ENCODE measurements around the gene LRRC27.

The LRRC27 gene

DNA sequence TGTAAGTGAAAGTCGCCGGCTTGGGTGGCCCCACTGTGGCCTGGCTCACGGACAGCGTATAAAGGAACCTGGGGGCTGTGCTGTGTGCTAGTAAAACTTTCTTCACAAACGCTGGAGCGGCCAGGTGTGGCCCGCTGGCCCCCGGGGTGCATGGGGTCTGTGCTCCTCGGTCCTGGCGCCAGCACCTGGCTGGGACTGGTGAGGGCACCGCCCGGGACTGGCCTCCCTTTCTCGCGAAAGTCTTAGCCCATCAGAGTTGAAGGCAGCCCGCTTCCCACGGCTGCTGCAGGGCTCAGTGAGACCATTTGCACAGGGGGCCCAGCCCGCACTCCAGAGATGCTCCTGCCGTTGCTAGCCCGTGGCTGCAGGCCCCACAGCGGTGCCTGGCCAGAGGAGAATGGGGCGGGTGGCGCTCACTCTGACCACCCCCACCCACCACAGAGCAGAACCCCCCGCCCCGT lies 70.8 kb downstream of the LRRC27 start:
- no peak for DNase-seq (ENCODE audit: low read depth)

- no peak for DNase-seq (ENCODE audit: low read depth)
These were observed 71.6 kb downstream of the LRRC27 start for GRCh38 chr10:132403511-132404168.

DNA sequence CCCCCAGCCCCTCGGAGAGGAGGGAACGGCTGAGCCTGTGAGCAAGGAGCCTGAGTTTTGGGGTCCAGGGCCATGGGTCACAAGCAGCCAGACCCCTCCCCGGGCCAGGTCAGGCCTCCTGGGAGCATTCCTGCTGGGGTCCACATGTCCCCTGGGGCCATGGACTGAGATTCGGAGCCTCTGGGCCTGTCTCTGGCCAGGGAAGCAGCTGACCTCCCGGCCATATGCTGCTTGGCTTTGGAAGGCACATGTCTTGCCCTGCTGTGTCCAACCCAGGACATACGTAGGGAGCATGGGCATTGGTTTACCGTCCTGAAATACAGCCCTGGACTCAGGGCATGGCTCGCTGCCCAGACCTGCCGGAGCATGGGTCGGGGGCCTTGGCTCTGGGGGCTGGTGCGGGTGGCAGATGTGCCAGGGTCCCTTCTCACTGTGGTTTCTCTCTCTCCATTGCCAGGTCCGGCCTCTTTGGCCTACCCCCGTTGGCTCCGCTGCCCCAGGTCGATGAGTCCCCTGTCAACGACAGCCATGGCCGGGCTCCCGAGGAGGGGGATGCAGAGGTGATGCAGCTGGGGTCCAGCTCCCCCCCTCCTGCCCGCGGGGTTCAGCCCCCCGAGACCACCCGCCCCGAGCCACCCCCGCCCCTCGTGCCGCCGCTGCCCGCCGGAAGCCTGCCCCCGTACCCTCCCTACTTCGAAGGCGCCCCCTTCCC lies 72.3 kb downstream of the LRRC27 start:
- DNase-seq (ENCODE audit: low read depth): no peak

GRCh38 chr10:132404911-132405462 lies 73.0 kb downstream of the LRRC27 start:
- DNase-seq (ENCODE audit: low read depth): no peak

DNA sequence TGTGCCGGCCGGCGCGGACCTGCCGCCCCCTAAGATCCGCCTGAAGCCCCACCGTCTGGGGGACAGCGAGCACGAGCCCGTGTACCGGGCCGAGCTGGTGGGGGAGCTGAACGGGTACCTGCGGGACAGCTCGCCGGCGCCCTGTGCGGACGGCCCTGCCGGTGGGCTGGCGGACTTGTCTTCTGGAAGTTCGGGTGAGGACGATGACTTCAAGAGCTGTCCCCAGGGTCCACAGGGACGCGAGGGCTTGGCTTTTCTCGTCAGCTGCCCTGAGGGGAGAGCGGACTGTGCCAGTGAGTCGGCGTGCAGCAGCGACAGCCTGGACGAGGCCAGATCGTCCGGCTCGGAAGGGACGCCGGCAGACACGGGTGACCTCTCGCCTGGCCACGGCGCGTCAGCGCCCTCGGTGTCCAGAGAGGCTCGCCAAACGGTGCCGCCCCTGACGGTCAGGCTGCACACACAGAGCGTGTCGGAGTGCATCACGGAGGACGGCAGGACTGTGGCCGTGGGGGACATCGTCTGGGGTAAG lies 73.5 kb downstream of the LRRC27 start:
- DNase-seq (ENCODE audit: low read depth): no peak

- no peak for DNase-seq (ENCODE audit: low read depth)
These were observed 74.2 kb downstream of the LRRC27 start for GRCh38 chr10:132406181-132406580.

GRCh38 chr10:132406750-132407149 lies 74.8 kb downstream of the LRRC27 start:
- no peak for DNase-seq (ENCODE audit: low read depth)

DNA sequence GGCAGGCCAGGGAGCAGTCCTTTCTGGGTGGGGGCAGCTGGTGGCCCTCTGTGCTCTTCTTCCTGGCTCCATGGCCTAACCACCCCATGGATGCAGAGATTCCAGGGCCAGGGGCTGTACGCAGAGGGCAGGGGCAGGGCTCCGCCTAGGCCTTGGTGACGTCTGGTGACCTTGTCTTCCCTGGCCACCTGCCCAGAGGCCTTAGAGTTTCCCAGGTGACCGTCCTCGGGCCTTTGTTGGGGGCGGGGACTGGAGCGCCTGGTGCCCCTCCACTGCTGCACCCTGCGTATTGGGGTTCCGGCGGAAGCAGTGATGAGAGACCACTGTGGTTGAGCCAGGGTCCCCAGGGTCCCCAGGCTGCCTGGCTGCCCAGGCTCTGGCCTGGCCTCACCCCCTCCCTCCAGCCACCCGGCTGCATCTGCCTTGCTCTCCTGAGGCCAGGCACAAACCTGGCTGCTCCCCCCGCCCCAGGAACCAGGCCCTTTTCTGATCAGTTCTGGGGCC lies 75.3 kb downstream of the LRRC27 start:
- no peak for DNase-seq (ENCODE audit: low read depth)

DNA sequence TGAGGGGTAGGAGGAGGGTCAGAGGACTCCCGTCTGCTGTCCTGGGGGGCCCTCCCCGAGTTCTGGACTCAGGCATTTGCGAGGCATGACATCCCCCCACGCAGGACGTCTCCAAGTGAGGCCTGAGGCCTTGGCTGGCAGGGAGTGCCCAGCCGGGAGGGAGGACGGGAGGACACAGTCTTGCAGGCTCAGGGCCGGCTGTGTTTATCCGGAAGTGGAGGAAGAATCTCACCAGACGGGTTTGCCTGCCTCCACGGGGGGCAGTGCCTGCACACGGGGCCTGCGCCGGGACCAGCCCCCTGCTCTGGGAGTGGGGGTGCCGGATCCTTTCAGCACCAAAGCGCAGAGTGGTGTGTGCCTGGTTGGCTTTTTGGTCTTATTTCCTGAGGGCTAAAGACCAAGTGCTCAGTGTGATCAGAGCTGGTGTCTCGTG lies 75.9 kb downstream of the LRRC27 start:
- no peak for DNase-seq (ENCODE audit: low read depth)

DNA sequence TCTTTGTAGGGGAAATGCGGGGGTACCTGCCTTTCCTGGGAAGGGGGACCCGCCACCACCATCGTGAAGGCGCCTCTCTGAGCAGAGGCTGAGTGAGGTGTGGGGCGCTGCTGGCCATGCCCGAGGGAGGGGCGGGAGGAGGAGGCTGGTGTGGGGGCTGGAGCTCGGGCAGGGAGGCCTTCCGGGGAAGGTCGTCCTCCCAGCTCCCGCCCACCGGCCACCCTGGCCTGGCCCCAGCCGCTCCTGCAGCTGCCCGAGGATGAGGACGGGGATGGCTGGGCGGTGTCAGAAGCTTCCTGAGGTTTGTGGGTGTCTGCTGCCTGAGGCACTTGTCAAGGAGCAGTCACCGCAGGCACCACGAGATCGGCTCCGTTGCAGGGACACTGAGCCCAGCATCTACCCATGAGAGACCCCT lies 76.4 kb downstream of the LRRC27 start:
- no peak for DNase-seq (ENCODE audit: low read depth)

GRCh38 chr10:132408823-132409666 lies 77.1 kb downstream of the LRRC27 start:
- no peak for DNase-seq (ENCODE audit: low read depth)

- no peak for DNase-seq (ENCODE audit: low read depth)
These were observed 77.7 kb downstream of the LRRC27 start for GRCh38 chr10:132409667-132410028.

DNA sequence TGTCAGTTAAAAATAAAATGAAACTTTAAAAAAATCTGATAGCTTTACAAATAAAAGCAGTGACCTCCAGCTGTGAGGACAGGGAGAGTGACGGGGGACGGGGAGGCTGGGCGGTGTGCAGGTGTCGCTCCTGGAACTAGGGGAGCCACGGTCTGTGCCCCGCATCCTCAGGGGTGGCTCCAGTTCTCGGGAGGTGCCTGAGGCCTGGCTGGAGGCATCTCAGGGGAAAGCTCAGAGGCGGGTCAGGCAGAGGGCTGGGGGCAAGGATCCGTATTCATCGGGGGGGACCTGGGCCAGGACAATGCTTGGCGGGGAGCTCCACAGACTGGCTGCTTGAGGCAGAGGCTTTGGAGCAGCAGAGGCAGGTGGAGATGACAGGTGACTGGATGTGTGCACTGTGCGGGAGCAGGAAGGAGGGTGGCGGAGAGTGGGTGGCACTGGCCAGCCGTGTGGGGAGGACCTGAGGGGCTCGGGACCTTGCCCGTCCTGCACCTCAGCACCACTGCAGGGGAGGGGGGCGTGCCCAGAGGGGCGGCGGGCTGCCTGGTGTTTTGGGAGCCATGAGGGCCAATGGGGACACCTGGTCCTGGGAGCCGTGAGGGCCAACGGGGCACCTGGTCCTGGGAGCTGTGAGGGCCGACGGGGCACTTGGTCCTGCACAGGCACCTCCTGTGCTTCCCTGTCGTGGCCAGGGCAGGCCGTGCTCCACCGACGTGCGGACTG lies 78.2 kb downstream of the LRRC27 start:
- DNase-seq (ENCODE audit: low read depth): no peak

DNA sequence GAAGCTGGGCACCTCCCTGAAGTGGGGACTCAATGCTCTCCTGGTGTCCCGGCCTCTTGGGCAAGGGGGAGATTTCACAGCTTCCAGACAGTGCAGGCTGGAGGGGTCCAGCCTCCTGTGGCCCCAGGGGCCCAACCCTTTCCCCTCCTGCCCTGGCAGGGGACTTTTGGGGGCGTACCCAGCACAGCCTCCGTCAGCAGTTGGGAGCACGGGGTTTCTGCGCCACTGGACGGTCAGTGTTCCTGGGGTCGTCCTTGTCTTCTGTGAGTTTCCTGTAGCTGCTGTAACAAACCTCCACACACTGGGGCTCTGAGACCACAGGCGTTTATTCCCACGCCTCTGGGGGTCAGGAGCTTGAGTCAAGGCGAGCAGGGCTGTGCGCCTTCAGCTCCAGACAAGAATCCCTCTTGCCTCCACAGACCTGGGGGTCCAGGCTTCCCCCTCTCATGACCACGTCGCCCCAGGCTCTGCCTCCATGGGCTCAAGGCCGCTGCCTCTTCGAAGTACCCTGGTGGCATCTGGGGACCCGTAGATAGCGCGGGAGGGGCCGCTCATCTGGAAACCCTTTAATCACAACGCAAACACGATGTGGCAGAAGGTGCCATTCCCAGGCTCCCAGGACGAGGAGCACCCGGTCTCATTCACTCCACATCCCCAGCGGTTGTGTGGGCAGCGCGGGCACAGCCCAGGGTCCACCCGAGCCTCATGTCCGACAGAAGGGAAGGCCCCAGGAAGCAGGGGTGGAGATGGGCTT lies 79.0 kb downstream of the LRRC27 start:
- no peak for DNase-seq (ENCODE audit: low read depth)

DNA sequence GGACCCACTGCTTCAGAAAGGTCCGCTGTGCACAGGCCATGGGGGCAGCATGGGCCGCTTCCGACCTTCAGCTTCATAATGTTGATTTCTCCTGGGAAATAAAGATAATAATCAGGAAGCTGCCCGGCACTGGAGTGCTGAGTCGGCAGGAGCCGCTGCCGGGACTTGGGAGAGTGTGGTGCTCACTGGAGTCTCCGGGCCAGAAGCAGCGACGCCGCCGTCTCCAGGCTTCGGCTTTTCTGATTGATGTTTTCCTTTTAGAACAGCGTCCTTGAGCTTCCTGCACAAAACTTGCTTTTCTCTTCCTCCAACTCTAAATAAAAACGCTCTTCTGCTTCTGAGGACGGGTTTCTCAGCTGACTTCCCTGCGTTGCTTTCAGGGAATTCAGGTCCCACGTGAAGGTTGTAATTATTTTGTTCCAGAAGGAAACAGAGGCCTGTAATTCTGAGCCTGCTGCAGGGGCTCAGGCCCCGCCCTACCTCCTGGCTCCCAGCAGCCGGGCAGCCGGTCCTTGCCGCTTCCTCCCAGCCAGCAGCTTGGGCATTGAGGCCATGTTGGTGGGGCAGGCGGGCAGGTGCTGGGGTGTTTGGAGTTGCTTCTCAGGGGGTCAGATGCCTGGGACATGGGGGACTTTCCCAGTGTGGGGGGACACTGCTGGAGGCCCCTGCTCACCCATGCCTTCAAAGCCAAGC lies 79.7 kb downstream of the LRRC27 start:
- DNase-seq (ENCODE audit: low read depth): no peak

DNA sequence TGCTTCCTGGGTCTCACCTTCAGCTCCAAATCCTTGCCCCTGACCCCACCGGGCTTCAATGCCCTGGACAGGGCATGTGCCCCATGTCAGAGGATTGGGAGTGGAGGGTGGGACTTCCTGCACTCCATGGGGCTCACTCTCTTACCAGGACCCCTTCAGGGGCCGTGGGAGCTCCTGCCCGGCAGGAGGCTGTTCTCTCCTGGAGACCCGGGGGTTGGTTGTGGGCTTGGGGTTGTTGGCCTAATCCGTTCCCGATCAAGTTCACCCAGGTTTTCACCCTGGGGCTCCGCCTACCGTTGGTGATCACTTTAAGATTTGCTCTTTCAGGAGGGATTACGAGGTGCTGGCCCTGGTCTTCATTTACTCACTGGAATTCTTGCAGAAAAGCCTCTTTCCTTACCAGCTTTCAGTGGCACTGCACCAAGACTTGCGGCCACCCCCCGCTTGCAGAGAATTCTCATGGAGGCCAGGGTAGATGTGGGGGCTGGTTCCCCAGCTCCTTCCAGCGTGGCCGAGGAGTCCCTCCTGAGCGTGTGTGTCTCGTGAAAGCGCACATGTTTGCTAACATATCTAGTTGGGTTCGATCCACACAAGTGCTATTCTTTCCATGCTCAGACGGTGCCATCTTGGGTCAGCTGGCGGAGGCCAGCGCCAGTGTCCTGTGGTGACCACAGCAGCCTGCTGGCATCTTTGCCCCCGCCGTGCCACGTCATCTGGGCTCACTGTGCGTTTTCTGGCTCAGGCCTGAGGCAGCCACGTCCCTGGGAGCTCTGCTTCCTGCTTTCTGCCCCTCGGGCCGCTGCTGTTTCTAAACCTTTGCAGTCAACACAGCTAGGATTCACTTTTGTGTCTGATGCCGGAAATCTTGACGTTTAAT lies 80.6 kb downstream of the LRRC27 start:
- no peak for DNase-seq (ENCODE audit: low read depth)

DNA sequence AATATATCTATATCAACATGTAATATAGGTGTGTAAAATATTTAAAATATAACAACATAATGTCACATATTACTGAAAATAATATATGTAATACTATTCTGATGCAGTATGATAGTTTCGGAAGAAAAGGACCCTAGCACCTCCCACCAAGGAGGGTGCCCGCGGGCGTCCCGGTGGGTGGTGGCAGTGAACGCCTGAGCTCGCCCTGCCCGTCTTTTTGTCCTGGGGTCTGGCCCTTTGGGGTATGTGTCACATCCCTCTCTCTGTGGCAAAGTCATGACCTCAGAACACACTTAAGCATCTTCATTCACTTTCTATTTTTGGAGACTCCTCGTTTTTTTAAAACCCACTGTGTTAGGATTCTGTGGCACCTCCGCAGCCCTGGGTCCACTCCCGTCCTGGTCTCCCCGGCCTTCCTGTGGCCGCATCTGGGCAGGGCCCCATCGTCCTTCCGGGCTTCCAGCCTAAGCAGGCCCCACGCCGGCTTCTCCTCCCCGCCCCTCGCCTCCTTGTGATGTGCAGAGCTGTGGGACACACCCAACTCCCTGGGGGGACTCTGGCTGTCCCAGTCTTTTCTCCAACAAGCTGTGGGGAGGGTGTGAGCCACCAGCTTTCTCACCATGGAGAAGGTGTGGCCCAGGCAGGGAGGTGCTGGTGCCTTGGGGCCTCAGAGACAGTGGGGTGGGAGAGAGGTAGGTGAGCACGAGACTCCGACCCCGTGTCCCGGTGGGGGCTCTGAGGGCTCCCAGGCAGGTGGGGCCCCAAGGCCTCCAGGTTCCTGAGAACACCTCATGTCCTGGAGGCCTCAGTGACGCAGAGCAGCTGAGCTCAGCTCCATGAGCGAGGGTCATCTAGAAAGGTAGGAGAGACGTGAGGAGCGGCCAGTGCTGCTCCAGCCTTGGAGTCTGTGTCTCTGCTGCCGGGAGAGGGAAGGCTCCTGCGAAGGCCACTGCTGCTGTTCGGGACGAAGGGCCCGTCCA lies 81.5 kb downstream of the LRRC27 start:
- no peak for DNase-seq (ENCODE audit: low read depth)

Measured in HS-5 (cell line).